Esophagus squamous epithelium (tissue), 5 donors: ENCODE measurements around the gene TTC31. TPM values are rescaled to one million over a fixed set of nuclear protein-coding genes. Genes with fewer than 3 reads are reported as not detected.

Experiments
- DNase-seq: peaks from one replicate; lab custom pipeline; 2025; lab: John Stamatoyannopoulos, UW
- H3K27ac ChIP-seq, 4 donors: fragments of 200-600 bp; sonication (generic); one replicate each; pipeline ENCODE4 v1.5.1; 2016 to 2019; ENCODE audit warnings: mild to moderate bottlenecking in 1 of 4
- H3K27me3 ChIP-seq, 4 donors: fragments of 200-600 bp; sonication (generic); 1 replicate in 3 of 4; 2 replicates in 1 of 4; pipeline versions ENCODE4 v1.5.1 to v1.6.0; 2017 to 2021; ENCODE audit warnings: antibody characterized with exemption in 1 of 4
- H3K36me3 ChIP-seq, 3 donors: fragments of 200-600 bp; sonication (generic); one replicate each; pipeline ENCODE4 v1.5.1; 2016 to 2019
- H3K4me1 ChIP-seq, 3 donors: fragments of 200-600 bp; sonication (generic); one replicate each; pipeline ENCODE4 v1.5.1; 2017 to 2019
- H3K4me3 ChIP-seq, 4 donors: fragments of 200-600 bp; sonication (generic); 1 replicate in 3 of 4; 2 replicates in 1 of 4; pipeline ENCODE4 v1.5.1; 2016 to 2019; ENCODE audit warnings: mild to moderate bottlenecking in 2 of 4, moderate library complexity in 1 of 4
- H3K9me3 ChIP-seq, 3 donors: fragments of 200-600 bp; sonication (generic); one replicate each; pipeline ENCODE4 v1.5.1; 2016 to 2019
- POLR2A ChIP-seq, 4 donors: fragments of 450-650 bp; IDR thresholded peaks; one replicate each; pipeline ENCODE4 v1.6.1; 2017; ENCODE audit warnings: antibody characterized with exemption in 4 of 4, mild to moderate bottlenecking in 4 of 4, moderate library complexity in 3 of 4
- WGBS, 2 donors: methylation state at CpG; one replicate each; pipeline ENCODE4 v1.1.5; 2018; 5-methylcytosine and 5-hydroxymethylcytosine counted together
- intact Hi-C: fragments of 100-400 bp; cut with DNase I; formaldehyde crosslinking; loops from one replicate; pipeline ENCODE4 v1.15.0; 2022
- total RNA-seq, 4 donors: library from RNA; depleted of rRNA; stranded (reverse); fragments of >200 nt; gene quantifications; one replicate each; pipeline ENCODE4 v1.1.0, GENCODE V29; 2016
- TF ChIP-seq, protein P1 (sequence below), 6 experiments: fragments of 450-650 bp in 4 of 6; fragments of 200-600 bp in 2 of 6; sonication (generic) in 2 of 6; IDR thresholded peaks; one replicate each; pipeline ENCODE4 v1.5.1; 2016 to 2019; ENCODE audit warnings: antibody characterized with exemption in 6 of 6, mild to moderate bottlenecking in 4 of 6, moderate library complexity in 4 of 6
- donor health status: DM: yes; HTN: yes; CAD: no.

Gene TTC31
- total RNA-seq, 4 donors from 2014 or later: 11.2 to 27.7 (median 17.5) TPM

DNA sequence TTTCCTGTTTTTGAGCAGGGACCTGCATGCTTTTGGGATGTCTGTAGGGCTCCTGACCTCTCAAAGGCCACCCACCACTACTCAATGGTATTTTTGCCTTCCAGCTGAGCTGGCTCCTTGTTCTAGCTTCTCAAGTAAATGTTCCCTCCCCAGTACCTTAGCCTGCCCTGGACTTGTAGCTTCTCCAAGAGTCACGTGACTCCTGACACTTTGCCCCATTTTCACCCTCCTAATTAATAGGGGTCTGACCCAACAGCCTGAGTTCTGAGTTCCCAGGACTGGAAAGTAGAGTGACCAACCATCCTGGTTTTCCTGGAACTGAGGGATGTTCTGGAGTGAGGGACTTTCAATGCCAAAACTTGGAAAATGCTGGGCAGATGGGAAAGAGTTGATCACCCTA lies 12.6 kb downstream of the TTC31 start:
- H3K36me3 ChIP-seq: peaks cover 18 to 41% (median 19%) of the 10 kb centered on the region in 3 donors
- TF ChIP-seq POLR2A (IDR thresholded peaks at IDR 0.05): no peak
- TF ChIP-seq, protein P1, sequence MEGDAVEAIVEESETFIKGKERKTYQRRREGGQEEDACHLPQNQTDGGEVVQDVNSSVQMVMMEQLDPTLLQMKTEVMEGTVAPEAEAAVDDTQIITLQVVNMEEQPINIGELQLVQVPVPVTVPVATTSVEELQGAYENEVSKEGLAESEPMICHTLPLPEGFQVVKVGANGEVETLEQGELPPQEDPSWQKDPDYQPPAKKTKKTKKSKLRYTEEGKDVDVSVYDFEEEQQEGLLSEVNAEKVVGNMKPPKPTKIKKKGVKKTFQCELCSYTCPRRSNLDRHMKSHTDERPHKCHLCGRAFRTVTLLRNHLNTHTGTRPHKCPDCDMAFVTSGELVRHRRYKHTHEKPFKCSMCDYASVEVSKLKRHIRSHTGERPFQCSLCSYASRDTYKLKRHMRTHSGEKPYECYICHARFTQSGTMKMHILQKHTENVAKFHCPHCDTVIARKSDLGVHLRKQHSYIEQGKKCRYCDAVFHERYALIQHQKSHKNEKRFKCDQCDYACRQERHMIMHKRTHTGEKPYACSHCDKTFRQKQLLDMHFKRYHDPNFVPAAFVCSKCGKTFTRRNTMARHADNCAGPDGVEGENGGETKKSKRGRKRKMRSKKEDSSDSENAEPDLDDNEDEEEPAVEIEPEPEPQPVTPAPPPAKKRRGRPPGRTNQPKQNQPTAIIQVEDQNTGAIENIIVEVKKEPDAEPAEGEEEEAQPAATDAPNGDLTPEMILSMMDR (IDR thresholded peaks at IDR 0.05): no peak
- H3K9me3 ChIP-seq: no peaks in the 10 kb centered on the region
- peaks cover 7 to 40% (median 20%) of the 10 kb centered on the region in 4 donors for H3K27me3 ChIP-seq
- H3K4me1 ChIP-seq: peaks cover 22 to 30% (median 25%) of the 10 kb centered on the region in 3 donors
- DNase-seq: no peak
- no peak overlapping the region for H3K4me3 ChIP-seq
- intact Hi-C loops: no loop called here
- 75% methylated on average over 1 of the region's 1 CpG; no CpG with 5 or more reads in 1 of the 2 donors for WGBS, 2 donors
- H3K27ac ChIP-seq: no peak overlapping the region

DNA sequence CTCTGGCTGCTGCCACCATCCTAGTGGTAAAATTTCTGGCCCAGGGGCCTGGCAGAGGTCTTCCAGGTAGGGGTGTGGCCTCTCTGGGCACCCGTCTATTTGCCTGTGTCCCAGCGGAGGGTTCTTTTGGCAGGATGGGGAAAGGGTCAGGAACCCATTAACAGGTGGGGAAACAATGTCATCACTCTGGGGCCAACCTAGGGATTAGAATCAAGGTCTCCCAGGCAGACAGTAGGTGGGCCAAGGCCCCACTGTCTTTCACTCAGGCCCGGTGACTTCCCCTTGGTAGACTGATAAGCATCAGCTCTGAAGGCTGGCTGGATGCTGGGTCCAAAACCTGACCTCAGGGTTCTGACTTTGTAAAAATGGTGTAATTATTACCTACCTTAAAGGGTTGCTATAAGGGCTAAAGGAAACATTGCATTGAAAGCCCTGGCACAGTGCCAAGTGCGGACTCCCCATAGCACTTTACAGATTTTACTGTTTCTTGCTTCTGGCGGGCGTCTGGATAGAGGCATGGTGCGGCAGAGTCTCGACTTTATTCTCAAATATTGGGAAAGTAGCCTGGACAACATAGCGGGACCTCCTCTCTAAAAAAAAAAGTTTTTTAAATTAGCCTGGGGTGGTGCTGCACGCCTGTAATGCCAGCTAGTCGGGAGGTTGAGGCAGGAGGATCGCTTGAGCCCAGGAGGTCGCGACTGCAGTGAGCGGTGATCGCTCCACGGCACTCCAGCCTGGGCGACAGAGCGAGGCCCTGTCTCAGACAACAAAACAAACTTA lies 14.3 kb downstream of the TTC31 start:
- H3K9me3 ChIP-seq: no peaks in the 10 kb centered on the region
- H3K36me3 ChIP-seq: peaks cover 2 to 23% (median 6%) of the 10 kb centered on the region in 3 donors
- no peak overlapping the region for H3K27ac ChIP-seq
- DNase-seq: no peak
- peaks cover 7 to 58% (median 20%) of the 10 kb centered on the region in 4 donors for H3K27me3 ChIP-seq
- intact Hi-C loops: no loop called here
- H3K4me3 ChIP-seq: peak overlapping the region; percentile 29 to 61 (median 50)
- WGBS, 2 donors: 56 to 58% methylated on average over 12 to 15 of the region's 19 CpGs
- TF ChIP-seq, protein P1 (IDR thresholded peaks at IDR 0.05): no peak
- no peak for TF ChIP-seq POLR2A (IDR thresholded peaks at IDR 0.05)
- H3K4me1 ChIP-seq: peaks cover 25 to 34% (median 29%) of the 10 kb centered on the region in 3 donors

DNA sequence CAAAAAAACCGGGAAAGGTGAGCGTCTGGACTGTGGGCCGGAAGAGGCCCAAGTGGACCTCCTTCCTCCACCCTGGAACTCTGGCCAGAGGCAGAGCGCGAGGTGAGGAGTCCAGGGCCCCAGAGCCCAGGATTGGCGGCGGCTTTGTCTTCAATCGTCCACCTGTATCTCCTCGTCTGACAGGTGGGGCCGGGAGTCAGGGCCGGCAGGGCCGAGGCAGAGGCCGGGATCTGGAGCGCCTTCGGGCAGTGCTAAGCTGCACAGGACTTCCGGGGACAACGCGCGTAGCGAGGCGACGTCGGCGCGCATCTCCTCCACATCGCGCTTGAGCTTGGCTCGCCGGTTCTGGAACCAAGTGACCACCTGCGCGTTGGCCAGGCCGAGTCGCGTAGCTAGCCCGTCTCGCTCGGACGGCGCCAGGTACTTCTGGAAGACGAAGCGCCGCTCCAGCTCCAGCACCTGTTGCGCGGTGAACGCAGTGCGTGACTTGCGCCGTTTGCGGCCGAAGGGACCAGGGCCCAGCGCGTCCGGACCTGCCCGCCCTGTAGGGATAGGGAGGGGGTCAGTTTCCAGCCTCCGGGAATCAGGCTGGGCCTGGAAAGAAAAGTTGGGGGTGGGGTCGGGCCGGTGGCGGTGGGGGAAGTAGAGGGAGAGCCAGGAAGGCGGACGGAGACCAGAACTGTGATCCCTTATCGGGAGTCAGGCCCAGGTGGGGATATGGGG lies 15.1 kb downstream of the TTC31 start:
- H3K36me3 ChIP-seq: peaks cover 0 to 16% (median 2%) of the 10 kb centered on the region in 3 donors
- TF ChIP-seq, protein P1 (IDR thresholded peaks at IDR 0.05): no peak
- TF ChIP-seq POLR2A (IDR thresholded peaks at IDR 0.05): no peak
- peak overlapping the region; percentile 29 to 61 (median 50) for H3K4me3 ChIP-seq
- H3K4me1 ChIP-seq: peaks cover 31 to 41% (median 31%) of the 10 kb centered on the region in 3 donors
- H3K9me3 ChIP-seq: no peaks in the 10 kb centered on the region
- intact Hi-C loops: no loop called here
- 2 to 6% methylated on average over 7 of the region's 61 CpGs for WGBS, 2 donors
- H3K27ac ChIP-seq: peak overlapping the region in 1 of 4 donors; percentile 1
- DNase-seq: no peak
- H3K27me3 ChIP-seq: peaks cover 7 to 65% (median 20%) of the 10 kb centered on the region in 4 donors

DNA sequence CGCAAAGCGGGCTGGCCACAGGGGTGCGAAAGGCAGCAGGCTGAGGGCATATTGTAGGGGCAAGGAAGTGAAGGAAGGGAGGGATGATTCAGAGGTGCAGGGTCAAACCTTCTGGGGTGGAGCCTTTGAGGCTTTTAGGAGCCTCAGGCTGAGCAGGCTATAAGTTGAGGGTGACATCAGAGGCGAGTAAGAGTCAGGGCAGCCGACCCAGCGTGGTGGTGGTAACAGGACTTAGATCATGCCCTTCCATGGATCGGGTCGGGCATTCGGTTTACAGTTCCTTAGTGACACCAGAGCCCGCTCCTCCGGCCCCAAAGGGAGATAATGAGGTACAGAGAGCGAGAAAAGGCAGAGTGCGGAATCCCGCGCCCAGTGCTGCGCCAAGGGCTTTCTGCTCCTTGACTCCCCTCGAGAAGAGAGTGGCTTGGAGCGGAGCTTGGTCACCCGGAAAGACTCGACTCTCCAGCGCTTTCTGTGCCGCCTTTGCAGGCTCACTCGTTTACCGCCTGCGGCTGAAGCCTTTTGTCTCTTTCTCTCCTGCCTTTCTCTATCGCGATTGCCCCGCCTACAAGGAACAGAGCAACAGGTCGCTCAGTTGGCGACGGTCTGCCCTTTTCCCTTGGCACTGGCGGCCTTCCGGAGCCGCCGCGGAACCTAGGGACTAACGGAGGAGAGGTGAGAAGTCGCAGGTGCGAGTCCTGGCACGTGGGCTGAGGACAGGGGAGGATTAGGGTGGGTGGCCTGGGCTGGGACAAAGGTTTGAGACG lies 15.8 kb downstream of the TTC31 start:
- Histone ChIP-seq H3K27ac (peak overlapping the region in 1 of 4 donors; percentile 15), H3K4me1 (peaks cover 31 to 49% (median 36%) of the 10 kb centered on the region in 3 donors), H3K27me3 (peaks cover 7 to 73% (median 20%) of the 10 kb centered on the region in 4 donors), H3K9me3 (no peaks in the 10 kb centered on the region), H3K36me3 (peaks cover 0 to 8% (median 0%) of the 10 kb centered on the region in 3 donors), H3K4me3 (peak overlapping the region; percentile 29 to 61 (median 50))
- TF ChIP-seq, protein P1 (IDR thresholded peaks at IDR 0.05): no peak
- TF ChIP-seq POLR2A (IDR thresholded peaks at IDR 0.05): no peak
- no peak for DNase-seq
- intact Hi-C loops: no loop called here
- WGBS, 2 donors: 1 to 3% methylated on average over 23 to 24 of the region's 41 CpGs
